Left ventricle myocardium inferior (tissue), 1 donor: ENCODE results near the gene TIGIT. TPM values are rescaled to one million over a fixed set of nuclear protein-coding genes. Genes with fewer than 3 reads are reported as not detected.

Source experiments
- DNase-seq: peaks from one replicate; pipeline ENCODE4 v3.0.0-alpha.2; 2020
- H3K27ac ChIP-seq: fragments of 200-600 bp; replicated peaks from 2 replicates; pipeline ENCODE4 v1.8.0; 2021
- H3K27me3 ChIP-seq: fragments of 200-600 bp; 2 replicates; pipeline ENCODE4 v1.8.0; 2021; ENCODE audit warnings: low read depth
- H3K36me3 ChIP-seq: fragments of 200-600 bp; 2 replicates; pipeline ENCODE4 v1.8.0; 2021
- H3K4me1 ChIP-seq: fragments of 200-600 bp; 2 replicates; pipeline ENCODE4 v1.8.0; 2021
- H3K4me3 ChIP-seq: fragments of 200-600 bp; 2 replicates; pipeline ENCODE4 v1.8.0; 2021; ENCODE audit warnings: mild to moderate bottlenecking, moderate library complexity
- H3K9me3 ChIP-seq: fragments of 200-600 bp; replicated peaks from 2 replicates; pipeline ENCODE4 v1.8.0; 2021
- CTCF ChIP-seq: fragments of 200-600 bp; IDR thresholded peaks from 2 replicates; pipeline ENCODE4 v1.8.0; 2021; ENCODE audit warnings: antibody characterized with exemption, mild to moderate bottlenecking, borderline replicate concordance
- intact Hi-C: fragments of 100-400 bp; cut with micrococcal nuclease; formaldehyde crosslinking; loops from one replicate; pipeline ENCODE4 v1.11.0; 2022
- total RNA-seq: library from RNA; stranded (reverse); fragmentation: NEBNext Ultra II Directional; extraction: Animal tissue kit (Norgen Biotek cat#: 25700); gene quantifications from one replicate; pipeline ENCODE4 v1.2.1, GENCODE V29; 2021
- donor health status: DM: no; HTN: yes; CAD: no; lungs with severe emphysema.

The TIGIT gene
- total RNA-seq, 1 donor from 2014 or later, result not detected

GRCh38 chr3:114323546-114324254, 29.9 kb downstream of the TIGIT start:
- Histone ChIP-seq H3K27me3 (no peaks in the 10 kb centered on the region), H3K9me3 (no peaks in the 10 kb centered on the region), H3K27ac (no peak overlapping the region), H3K4me1 (peaks cover 9% of the 10 kb centered on the region), H3K36me3 (peaks cover 6% of the 10 kb centered on the region), H3K4me3 (no peak overlapping the region)
- no peak for DNase-seq
- intact Hi-C loops, result no loop called here
- TF ChIP-seq CTCF, result no peak

DNA sequence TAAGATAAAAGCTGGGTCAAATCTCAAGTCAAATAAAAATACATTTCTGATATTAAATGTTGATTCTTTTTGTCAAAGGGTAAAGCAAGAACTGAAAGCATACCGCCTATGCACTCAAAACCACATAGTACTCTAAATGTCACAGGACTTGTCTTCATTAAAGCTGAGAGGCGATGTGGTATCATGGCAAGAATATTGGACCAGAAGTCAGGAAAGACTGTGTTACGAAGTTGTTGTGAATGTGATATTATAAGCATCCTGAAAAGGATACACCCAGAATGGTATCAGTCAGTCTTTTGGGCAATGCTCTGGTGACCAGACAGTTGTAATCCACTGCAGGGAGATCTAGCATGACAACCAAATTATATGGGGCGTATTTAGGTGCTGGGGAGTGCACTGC, 33.8 kb downstream of the TIGIT start:
- DNase-seq, result no peak
- Histone ChIP-seq H3K36me3 (peaks cover 7% of the 10 kb centered on the region), H3K4me1 (no peaks in the 10 kb centered on the region), H3K27ac (no peak overlapping the region), H3K4me3 (no peak overlapping the region), H3K9me3 (no peaks in the 10 kb centered on the region), H3K27me3 (no peaks in the 10 kb centered on the region)
- intact Hi-C loops, result no loop called here
- no peak for TF ChIP-seq CTCF

GRCh38 chr3:114328345-114328744, 34.5 kb downstream of the TIGIT start:
- Histone ChIP-seq H3K4me3 (no peak overlapping the region), H3K9me3 (no peaks in the 10 kb centered on the region), H3K36me3 (peaks cover 10% of the 10 kb centered on the region), H3K27me3 (no peaks in the 10 kb centered on the region), H3K27ac (no peak overlapping the region), H3K4me1 (no peaks in the 10 kb centered on the region)
- intact Hi-C loops, result no loop called here
- no peak for DNase-seq
- no peak for TF ChIP-seq CTCF

DNA sequence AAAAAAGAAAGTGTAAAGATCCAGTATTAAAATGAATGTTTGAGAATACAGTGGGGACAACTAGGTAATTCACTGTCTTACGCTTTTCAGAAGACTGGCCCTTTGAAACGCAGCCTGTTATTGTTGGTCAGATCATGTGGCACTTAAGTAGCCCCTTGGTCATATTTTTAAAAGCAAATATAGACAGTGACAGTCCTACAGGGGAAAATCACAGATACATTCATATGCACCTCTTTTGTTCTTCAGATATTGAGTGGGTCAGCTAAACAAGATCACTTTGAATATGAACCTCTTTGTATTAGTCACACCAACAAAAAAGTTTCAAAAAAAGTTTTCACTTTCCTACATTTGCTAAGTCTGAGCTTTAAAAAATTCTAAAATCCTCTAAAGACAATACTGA, 36.0 kb downstream of the TIGIT start:
- Histone ChIP-seq H3K27me3 (no peaks in the 10 kb centered on the region), H3K4me1 (no peaks in the 10 kb centered on the region), H3K9me3 (no peaks in the 10 kb centered on the region), H3K36me3 (peaks cover 10% of the 10 kb centered on the region), H3K27ac (no peak overlapping the region), H3K4me3 (no peak overlapping the region)
- intact Hi-C loops, result no loop called here
- TF ChIP-seq CTCF, result no peak
- DNase-seq, result no peak

DNA sequence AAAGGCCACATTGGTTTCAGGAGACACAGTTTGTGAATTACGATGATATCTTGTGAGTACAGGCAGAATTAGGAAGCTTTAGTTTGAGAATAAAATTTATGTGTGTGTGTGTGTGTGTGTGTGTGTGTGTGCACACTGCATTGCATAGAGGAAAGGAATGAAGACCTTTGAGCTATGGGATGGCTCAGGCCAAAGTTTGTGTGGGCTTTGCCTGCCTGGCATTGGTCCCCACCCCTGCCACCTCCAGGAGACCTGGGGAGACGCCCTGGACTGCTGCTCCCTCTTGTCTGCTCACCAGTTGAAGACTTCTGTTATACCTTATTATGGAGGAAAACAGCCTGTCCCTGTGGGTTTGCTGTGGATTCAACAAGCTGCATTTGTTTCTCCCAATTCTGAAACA, 37.2 kb downstream of the TIGIT start:
- no peaks in the 10 kb centered on the region for H3K9me3 ChIP-seq
- no peak overlapping the region for H3K27ac ChIP-seq
- no peak overlapping the region for H3K4me3 ChIP-seq
- peaks cover 8% of the 10 kb centered on the region for H3K4me1 ChIP-seq
- intact Hi-C loops, result no loop called here
- no peak for TF ChIP-seq CTCF
- H3K36me3 ChIP-seq, result peaks cover 10% of the 10 kb centered on the region
- H3K27me3 ChIP-seq, result no peaks in the 10 kb centered on the region
- no peak for DNase-seq
